Left lung (tissue), 10 donors: ENCODE measurements around the gene B4GAT1. TPM values are rescaled to one million over a fixed set of nuclear protein-coding genes. Genes with fewer than 3 reads are reported as not detected.

Experiments used
- ATAC-seq: fragments of 200-7000 bp; cut with Tn5 transposase; one replicate; pipeline ENCODE4 v1.9.1; 2020; ENCODE audit warnings: moderate library complexity
- DNase-seq, 4 donors: peaks; one replicate each; pipeline ENCODE4 v3.0.0-alpha.2; 2013 to 2020
- H3K27ac ChIP-seq, 2 donors: fragments of 200-600 bp; sonication (generic) in 1 of 2; one replicate each; pipeline versions ENCODE4 v1.5.0 to v1.8.0; 2020 to 2021
- H3K27me3 ChIP-seq, 2 donors: fragments of 200-600 bp; sonication (generic) in 1 of 2; one replicate each; pipeline versions ENCODE4 v1.5.0 to v1.8.0; 2020 to 2021
- H3K36me3 ChIP-seq, 2 donors: fragments of 200-600 bp; sonication (generic) in 1 of 2; one replicate each; pipeline versions ENCODE4 v1.5.0 to v1.8.0; 2020 to 2021
- H3K4me1 ChIP-seq, 2 donors: fragments of 200-600 bp; one replicate each; pipeline ENCODE4 v1.8.0; 2021
- H3K4me3 ChIP-seq, 2 donors: fragments of 200-600 bp; sonication (generic) in 1 of 2; one replicate each; pipeline versions ENCODE4 v1.5.0 to v1.8.0; 2020 to 2021; ENCODE audit warnings: mild to moderate bottlenecking in 1 of 2
- H3K9me3 ChIP-seq, 2 donors: fragments of 200-600 bp; sonication (generic) in 1 of 2; one replicate each; pipeline versions ENCODE4 v1.5.0 to v1.8.0; 2020 to 2021
- CTCF ChIP-seq, 2 donors: fragments of 200-600 bp; sonication (generic) in 1 of 2; IDR thresholded peaks; one replicate each; pipeline versions ENCODE4 v1.5.0 to v1.8.0; 2021; ENCODE audit warnings: antibody characterized with exemption in 2 of 2
- intact Hi-C, 2 donors: fragments of 100-400 bp; cut with DNase I; formaldehyde crosslinking; loops; one replicate each; pipeline versions ENCODE4 v1.11.2 to v1.14.2; 2022
- polyA plus RNA-seq, 6 donors: library from polyadenylated mRNA; unstranded; fragments of 120-200 nt; gene quantifications; one replicate each; pipeline ENCODE4 v1.2.1, GENCODE V29; 2013; ENCODE audit not compliant: insufficient read length in 6 of 6
- total RNA-seq, 2 donors: library from RNA; stranded (reverse); fragmentation: NEBNext Ultra II Directional; extraction: Animal tissue kit (Norgen Biotek cat#: 25700); gene quantifications; one replicate each; pipeline ENCODE4 v1.2.1, GENCODE V29; 2021
- donor health status: DM: no; HTN: yes; CAD: no.
- donor health status: DM: no; HTN: no; CAD: no.

The B4GAT1 gene
- total and polyA plus RNA-seq, 8 donors, result 22.9 to 35.9 (median 30.2) TPM

- H3K9me3 ChIP-seq, result no peaks in the 10 kb centered on the region
- H3K4me1 ChIP-seq, result no peaks in the 10 kb centered on the region
- DNase-seq (no peak), ATAC-seq (no peak)
- TF ChIP-seq CTCF (IDR thresholded peaks at IDR 0.05), result no peak
- no peak overlapping the region for H3K27ac ChIP-seq
- no peak overlapping the region for H3K4me3 ChIP-seq
- intact Hi-C loops, result no loop called here
- no peaks in the 10 kb centered on the region for H3K36me3 ChIP-seq
- no peaks in the 10 kb centered on the region for H3K27me3 ChIP-seq
These were observed 44.8 kb downstream of the B4GAT1 start for GRCh38 chr11:66302656-66303055.

GRCh38 chr11:66299186-66299585 lies 48.2 kb downstream of the B4GAT1 start:
- peak in 1 of 4 donors; percentile 1 for DNase-seq
- no peak for TF ChIP-seq CTCF (IDR thresholded peaks at IDR 0.05)
- Histone ChIP-seq H3K36me3 (no peaks in the 10 kb centered on the region), H3K4me1 (no peaks in the 10 kb centered on the region), H3K4me3 (no peak overlapping the region), H3K9me3 (no peaks in the 10 kb centered on the region), H3K27me3 (peaks cover 0 to 34% of the 10 kb centered on the region in 2 donors), H3K27ac (no peak overlapping the region)
- intact Hi-C loops, result no loop called here
- ATAC-seq, result peak; percentile 33

- no peak for TF ChIP-seq CTCF (IDR thresholded peaks at IDR 0.05)
- intact Hi-C loops, result no loop called here
- no peak overlapping the region for H3K4me3 ChIP-seq
- peaks cover 5 to 50% of the 10 kb centered on the region in 2 donors for H3K27me3 ChIP-seq
- no peaks in the 10 kb centered on the region for H3K4me1 ChIP-seq
- no peaks in the 10 kb centered on the region for H3K36me3 ChIP-seq
- no peak overlapping the region for H3K27ac ChIP-seq
- DNase-seq (peak in 1 of 4 donors; percentile 32), ATAC-seq (no peak)
- no peaks in the 10 kb centered on the region for H3K9me3 ChIP-seq
These were observed 49.8 kb downstream of the B4GAT1 start for GRCh38 chr11:66297610-66298009.

Other genes starting within 250 kb of the B4GAT1 start
- gene KLC2, start 89.9 kb downstream of the B4GAT1 start, total RNA-seq, result 10 to 100 TPM; 32.8 to 34.3 TPM
- 10 to 100 TPM; 17.0 to 24.9 (median 19.8) TPM for gene KLC2, start 89.9 kb downstream of the B4GAT1 start, polyA plus RNA-seq
- 100 to 1,000 TPM; 141 to 154 TPM for gene RAB1B, start 79.0 kb downstream of the B4GAT1 start, total RNA-seq
- gene RAB1B, start 79.0 kb downstream of the B4GAT1 start, polyA plus RNA-seq, result 100 to 1,000 TPM; 114 to 136 (median 128) TPM
- 1 to 10 TPM in 1 of 2 donors, under 1 TPM in 1; 0.81 to 1.4 TPM for gene CNIH2, start 69.5 kb downstream of the B4GAT1 start, total RNA-seq
- 1 to 10 TPM; 2.8 to 5.2 (median 3.9) TPM for gene CNIH2, start 69.5 kb downstream of the B4GAT1 start, polyA plus RNA-seq
- gene YIF1A, start 58.5 kb downstream of the B4GAT1 start, total RNA-seq, result 100 to 1,000 TPM in 1 of 2 donors, 10 to 100 TPM in 1; 97.1 to 118 TPM
- gene YIF1A, start 58.5 kb downstream of the B4GAT1 start, polyA plus RNA-seq, result 10 to 100 TPM; 32.9 to 57.5 (median 43.6) TPM
- under 1 TPM in 1 of 2 donors, not detected in 1; 0.21 TPM for gene TMEM151A, start 55.7 kb downstream of the B4GAT1 start, total RNA-seq
- under 1 TPM; 0.17 to 0.47 (median 0.28) TPM for gene TMEM151A, start 55.7 kb downstream of the B4GAT1 start, polyA plus RNA-seq
- gene CD248, start 30.6 kb downstream of the B4GAT1 start, total RNA-seq, result 10 to 100 TPM; 69.8 to 74.3 TPM
- 100 to 1,000 TPM in 4 of 6 donors, 10 to 100 TPM in 2; 76.4 to 128 (median 104) TPM for gene CD248, start 30.6 kb downstream of the B4GAT1 start, polyA plus RNA-seq
- 10 to 100 TPM in 1 of 2 donors, 1 to 10 TPM in 1; 7.1 to 10.2 TPM for gene RIN1, start 11.2 kb downstream of the B4GAT1 start, total RNA-seq
- gene RIN1, start 11.2 kb downstream of the B4GAT1 start, polyA plus RNA-seq, result 1 to 10 TPM; 1.7 to 4.5 (median 3.0) TPM
- gene BRMS1, start 2.5 kb downstream of the B4GAT1 start, total RNA-seq, result 10 to 100 TPM; 28.7 to 34.3 TPM
- gene BRMS1, start 2.5 kb downstream of the B4GAT1 start, polyA plus RNA-seq, result 10 to 100 TPM; 19.5 to 26.6 (median 24.5) TPM
- 10 to 100 TPM; 16.2 to 22.8 TPM for gene SLC29A2, start 24.1 kb upstream of the B4GAT1 start, total RNA-seq
- 10 to 100 TPM in 1 of 6 donors, 1 to 10 TPM in 5; 7.4 to 10.9 (median 8.9) TPM for gene SLC29A2, start 24.1 kb upstream of the B4GAT1 start, polyA plus RNA-seq
- under 1 TPM in 1 of 2 donors, not detected in 1; 0.64 TPM for gene NPAS4, start 73.4 kb upstream of the B4GAT1 start, total RNA-seq
- under 1 TPM; 0.06 to 0.53 (median 0.20) TPM for gene NPAS4, start 73.4 kb upstream of the B4GAT1 start, polyA plus RNA-seq
- 10 to 100 TPM; 29.6 to 39.5 TPM for gene MRPL11, start 91.2 kb upstream of the B4GAT1 start, total RNA-seq
- gene MRPL11, start 91.2 kb upstream of the B4GAT1 start, polyA plus RNA-seq, result 10 to 100 TPM; 57.2 to 73.5 (median 64.2) TPM
- 10 to 100 TPM in 1 of 2 donors, 1 to 10 TPM in 1; 7.5 to 12.9 TPM for gene PELI3, start 119.3 kb upstream of the B4GAT1 start, total RNA-seq
- gene PELI3, start 119.3 kb upstream of the B4GAT1 start, polyA plus RNA-seq, result 1 to 10 TPM; 3.9 to 6.6 (median 5.6) TPM
- gene DPP3, start 132.8 kb upstream of the B4GAT1 start, total RNA-seq, result 10 to 100 TPM; 46.4 to 68.1 TPM
- 10 to 100 TPM; 15.0 to 20.6 (median 17.1) TPM for gene DPP3, start 132.8 kb upstream of the B4GAT1 start, polyA plus RNA-seq
- gene BBS1, start 163.0 kb upstream of the B4GAT1 start, total RNA-seq, result 10 to 100 TPM; 22.8 to 37.3 TPM
- 10 to 100 TPM; 58.4 to 75.1 (median 64.6) TPM for gene BBS1, start 163.0 kb upstream of the B4GAT1 start, polyA plus RNA-seq
- gene ZDHHC24, start 198.4 kb upstream of the B4GAT1 start, total RNA-seq, result 10 to 100 TPM; 14.3 to 17.0 TPM
- 1 to 10 TPM; 4.7 to 6.3 (median 5.7) TPM for gene ZDHHC24, start 198.4 kb upstream of the B4GAT1 start, polyA plus RNA-seq
- gene ACTN3, start 199.3 kb upstream of the B4GAT1 start, total RNA-seq, result under 1 TPM in 1 of 2 donors, not detected in 1; 0.16 TPM
- under 1 TPM in 1 of 6 donors, not detected in 5; 0.06 TPM for gene ACTN3, start 199.3 kb upstream of the B4GAT1 start, polyA plus RNA-seq
- gene CTSF, start 221.0 kb upstream of the B4GAT1 start, total RNA-seq, result 10 to 100 TPM; 10.8 to 23.3 TPM
- 10 to 100 TPM; 37.1 to 56.9 (median 47.2) TPM for gene CTSF, start 221.0 kb upstream of the B4GAT1 start, polyA plus RNA-seq
- gene CCDC87, start 245.4 kb upstream of the B4GAT1 start, total RNA-seq, result under 1 TPM; 0.39 to 0.44 TPM
- gene CCDC87, start 245.4 kb upstream of the B4GAT1 start, polyA plus RNA-seq, result under 1 TPM; 0.07 to 0.18 (median 0.09) TPM
- gene CCS, start 245.6 kb upstream of the B4GAT1 start, total RNA-seq, result 10 to 100 TPM; 29.0 to 46.5 TPM
- 100 to 1,000 TPM in 1 of 6 donors, 10 to 100 TPM in 5; 78.1 to 101 (median 84.0) TPM for gene CCS, start 245.6 kb upstream of the B4GAT1 start, polyA plus RNA-seq